Breast epithelium (tissue), 3 donors: ENCODE results near the gene VGLL4.

Experiments used
- POLR2A ChIP-seq: fragments of 450-650 bp; IDR thresholded peaks from one replicate; pipeline ENCODE4 v1.6.1; 2016; ENCODE audit warnings: antibody characterized with exemption, mild to moderate bottlenecking, moderate library complexity
- TF ChIP-seq, protein P1 (sequence below), 3 donors: fragments of 450-650 bp; IDR thresholded peaks; one replicate each; pipeline ENCODE4 v1.5.1; 2016 to 2017; ENCODE audit warnings: antibody characterized with exemption in 3 of 3, mild to moderate bottlenecking in 3 of 3, moderate library complexity in 3 of 3

DNA sequence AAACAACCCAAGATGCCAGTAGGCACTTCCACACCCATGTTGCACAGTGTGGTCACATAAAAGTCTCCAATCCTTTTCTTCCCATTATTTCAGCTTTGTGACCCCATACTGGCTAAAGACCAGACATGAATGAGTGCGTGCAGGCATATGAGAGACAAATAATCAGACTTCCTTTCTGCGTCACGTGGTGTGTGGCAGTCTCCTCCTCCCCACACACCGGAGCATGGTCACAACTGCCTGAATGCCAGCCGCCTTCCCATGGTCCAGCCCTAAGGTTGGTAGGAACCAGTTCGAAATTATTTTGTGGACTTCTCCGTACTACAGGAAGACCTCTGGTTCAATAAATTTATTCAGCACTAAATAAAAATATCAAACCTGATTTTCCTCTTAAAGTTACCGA, 65.5 kb downstream of the VGLL4 start:
- TF ChIP-seq, protein P1, sequence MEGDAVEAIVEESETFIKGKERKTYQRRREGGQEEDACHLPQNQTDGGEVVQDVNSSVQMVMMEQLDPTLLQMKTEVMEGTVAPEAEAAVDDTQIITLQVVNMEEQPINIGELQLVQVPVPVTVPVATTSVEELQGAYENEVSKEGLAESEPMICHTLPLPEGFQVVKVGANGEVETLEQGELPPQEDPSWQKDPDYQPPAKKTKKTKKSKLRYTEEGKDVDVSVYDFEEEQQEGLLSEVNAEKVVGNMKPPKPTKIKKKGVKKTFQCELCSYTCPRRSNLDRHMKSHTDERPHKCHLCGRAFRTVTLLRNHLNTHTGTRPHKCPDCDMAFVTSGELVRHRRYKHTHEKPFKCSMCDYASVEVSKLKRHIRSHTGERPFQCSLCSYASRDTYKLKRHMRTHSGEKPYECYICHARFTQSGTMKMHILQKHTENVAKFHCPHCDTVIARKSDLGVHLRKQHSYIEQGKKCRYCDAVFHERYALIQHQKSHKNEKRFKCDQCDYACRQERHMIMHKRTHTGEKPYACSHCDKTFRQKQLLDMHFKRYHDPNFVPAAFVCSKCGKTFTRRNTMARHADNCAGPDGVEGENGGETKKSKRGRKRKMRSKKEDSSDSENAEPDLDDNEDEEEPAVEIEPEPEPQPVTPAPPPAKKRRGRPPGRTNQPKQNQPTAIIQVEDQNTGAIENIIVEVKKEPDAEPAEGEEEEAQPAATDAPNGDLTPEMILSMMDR (IDR thresholded peaks at IDR 0.05): no peak
- TF ChIP-seq POLR2A: no peak
